ENCODE data around the gene LRCH3.
"Not testable (repeated sequence)": the region's sequence is repeated elsewhere in the genome, so short reads cannot be mapped to it uniquely, and the experiment has no call there.

The LRCH3 gene

DNA sequence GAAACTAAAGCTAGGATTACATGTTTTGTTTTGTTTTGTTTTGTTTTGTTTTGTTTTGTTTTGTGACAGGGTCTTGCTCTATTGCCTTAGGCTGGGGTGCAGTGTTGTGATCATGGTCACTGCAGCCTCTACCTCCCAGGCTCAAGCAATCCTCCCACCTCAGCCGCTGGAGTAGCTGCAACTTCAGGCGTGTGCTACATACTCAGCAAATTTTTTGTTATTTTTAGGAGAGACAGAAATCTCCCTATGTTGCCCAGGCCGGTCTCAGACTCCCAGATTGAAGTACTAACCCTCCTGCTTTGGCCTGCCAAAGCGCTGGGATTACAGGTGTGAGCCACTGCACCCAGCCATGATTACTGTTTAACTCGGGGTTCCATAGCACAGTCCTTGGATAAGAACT, 50.7 kb downstream of the LRCH3 start:
- DNase-seq = no peak

DNA sequence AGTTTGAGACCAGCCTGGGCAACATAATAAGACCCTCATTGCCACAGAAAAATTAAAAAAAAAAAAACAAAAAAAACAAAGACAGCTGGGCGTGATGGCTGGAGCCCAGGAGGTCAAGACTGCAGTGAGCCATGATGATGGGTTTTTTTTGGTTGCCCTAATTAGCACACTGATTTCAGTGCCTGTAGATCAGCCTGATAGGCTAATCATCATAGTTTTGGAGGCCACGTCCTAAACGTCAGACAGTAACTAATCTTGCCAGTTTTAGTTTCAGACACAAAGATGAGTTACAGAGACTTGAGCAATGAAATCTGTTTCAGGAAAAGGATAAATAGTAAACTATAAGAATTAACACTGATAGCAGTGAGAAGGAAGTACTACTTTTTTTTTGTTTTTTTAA, 55.4 kb downstream of the LRCH3 start:
- DNase-seq = no peak

DNA sequence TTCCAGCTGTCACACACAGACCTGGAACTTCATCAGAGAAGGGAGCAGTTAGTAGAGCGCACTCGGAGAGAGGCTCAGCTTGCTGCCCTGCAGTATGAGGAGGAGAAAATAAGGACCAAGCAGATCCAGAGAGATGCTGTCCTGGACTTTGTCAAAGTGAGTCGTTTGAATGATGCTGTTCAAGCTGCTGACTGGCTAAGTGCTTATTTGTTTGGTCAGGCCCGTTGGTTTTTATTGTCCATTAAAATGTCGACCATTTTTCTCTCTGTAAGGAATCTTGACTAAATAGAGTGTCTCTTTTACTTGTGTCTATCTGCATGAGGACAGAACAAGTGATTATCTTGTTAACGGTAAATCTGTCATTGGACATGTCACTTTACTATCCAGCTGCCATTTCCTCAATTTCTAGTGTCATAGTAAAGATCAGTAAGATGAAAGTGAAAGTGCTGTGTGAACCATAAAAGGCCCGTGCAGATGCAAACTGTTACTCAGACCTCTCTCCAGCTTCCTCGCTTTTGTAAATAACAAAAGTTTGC, 56.9 kb downstream of the LRCH3 start:
- DNase-seq = no peak

DNA sequence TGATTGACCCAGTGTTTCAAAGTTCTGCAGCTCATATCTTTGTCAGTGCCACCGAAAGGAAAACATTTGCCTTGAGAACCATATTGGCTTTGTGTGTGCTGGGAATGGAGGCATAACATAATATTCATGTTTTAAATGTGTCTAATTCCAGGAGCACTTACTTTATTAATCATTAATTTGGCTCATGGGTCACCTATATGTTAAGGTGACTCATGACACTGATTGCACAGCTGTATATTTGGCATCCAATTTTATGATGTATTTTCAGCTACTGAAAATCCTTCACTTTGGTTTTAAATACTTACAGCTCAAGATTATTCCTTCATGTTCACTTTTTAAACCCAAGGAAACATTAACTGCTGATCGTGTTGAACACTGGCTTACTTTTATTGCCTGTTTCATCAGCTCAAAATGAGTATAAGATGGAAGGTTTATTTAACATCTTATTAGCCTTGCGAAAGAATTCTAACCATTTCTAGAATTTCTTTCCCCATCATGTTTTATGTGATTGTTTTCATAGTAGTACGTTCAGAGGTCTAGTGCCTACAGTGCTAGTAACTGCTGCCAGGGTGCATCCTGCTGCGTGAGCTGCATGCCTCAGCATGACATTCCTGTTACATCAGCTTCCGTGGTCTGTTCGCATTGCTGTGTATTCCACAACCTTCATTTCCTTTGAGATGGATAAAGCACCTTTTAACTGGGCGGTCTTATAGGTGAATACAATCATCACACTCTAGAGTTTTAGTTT, 63.7 kb downstream of the LRCH3 start:
- no peak for DNase-seq

DNA sequence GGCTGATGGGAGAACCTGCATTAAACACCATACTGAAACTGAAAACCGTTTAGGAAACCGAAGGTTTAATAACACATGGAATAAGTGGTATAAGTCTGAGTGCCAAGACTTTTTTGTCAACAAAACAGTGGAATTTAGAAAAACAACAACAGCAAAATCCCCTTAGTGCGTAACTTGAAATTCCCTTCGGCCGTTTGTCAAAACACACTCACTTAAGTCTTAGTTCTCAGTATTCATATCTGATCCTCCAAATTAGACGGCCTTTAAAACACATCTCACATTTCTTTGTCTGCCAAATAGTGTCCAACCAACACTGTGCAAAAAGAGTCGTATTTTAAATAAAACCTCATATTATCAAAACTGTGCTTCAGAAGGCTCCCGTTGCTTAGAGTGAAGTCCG, 64.5 kb downstream of the LRCH3 start:
- DNase-seq = no peak

- DNase-seq = no peak
Measured at GRCh38 chr3:197856199-197856816, 65.3 kb downstream of the LRCH3 start.

GRCh38 chr3:197858133-197858532, 67.1 kb downstream of the LRCH3 start:
- no peak for DNase-seq

GRCh38 chr3:197858598-197858997, 67.5 kb downstream of the LRCH3 start:
- no peak for DNase-seq

DNA sequence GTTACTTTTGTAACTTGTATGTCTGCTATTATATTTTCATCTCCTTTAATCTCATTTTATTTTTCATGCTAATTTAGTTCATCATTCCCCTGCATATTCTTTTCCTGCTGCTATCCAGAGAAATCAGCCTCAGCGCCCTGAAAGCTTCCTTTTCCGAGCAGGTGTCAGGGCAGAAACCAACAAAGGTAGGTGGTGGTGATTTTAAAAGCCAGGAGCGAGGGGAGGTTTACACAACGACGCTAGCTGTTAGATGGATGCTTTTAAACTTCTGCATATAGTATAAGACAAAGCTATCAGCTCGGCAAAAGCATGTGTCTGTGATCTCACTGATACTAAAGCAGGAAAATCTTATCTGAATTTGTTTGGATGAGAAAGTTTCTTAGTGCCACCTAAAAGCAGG, 75.0 kb downstream of the LRCH3 start:
- DNase-seq = no peak

DNA sequence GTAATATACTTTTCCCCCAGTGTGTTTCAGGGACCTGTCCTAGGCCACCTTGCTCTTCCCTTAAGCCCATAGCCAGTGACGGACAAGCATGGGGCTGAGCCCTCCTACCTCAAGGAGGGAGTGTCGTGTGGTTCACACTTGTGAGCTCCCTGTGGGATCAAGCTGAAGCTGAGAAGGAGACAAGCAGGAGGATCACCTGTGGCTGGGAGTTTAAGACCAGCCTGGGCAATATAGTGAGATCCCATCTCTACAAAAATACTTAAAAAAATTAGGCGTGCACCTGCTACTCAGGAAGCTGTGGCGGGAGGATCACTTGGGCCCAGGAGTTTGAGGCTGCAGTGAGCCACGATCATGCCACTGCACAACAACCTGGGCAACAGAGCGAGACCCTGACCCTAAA, 82.3 kb downstream of the LRCH3 start:
- no peak for DNase-seq

DNA sequence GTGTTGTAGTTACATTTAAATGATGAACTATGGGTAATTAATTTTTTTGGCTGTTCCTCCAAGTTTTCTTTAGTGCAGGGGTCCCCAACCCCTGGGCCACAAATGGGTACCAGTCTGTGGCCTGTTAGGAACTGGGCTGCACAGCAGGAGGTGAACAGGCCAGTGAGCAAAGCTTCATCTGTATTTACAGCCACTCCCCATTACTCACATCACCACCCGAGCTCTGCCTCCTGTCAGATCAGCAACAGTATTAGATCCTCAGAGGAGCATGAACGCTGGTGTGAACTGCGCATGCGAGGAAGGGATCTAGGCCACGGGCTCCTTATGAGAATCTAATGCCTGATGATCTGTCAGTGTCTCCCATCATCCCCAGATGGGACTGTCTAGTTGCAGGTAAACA, 83.0 kb downstream of the LRCH3 start:
- DNase-seq = no peak

GRCh38 chr3:197874653-197875052, 83.6 kb downstream of the LRCH3 start:
- no peak for DNase-seq

DNA sequence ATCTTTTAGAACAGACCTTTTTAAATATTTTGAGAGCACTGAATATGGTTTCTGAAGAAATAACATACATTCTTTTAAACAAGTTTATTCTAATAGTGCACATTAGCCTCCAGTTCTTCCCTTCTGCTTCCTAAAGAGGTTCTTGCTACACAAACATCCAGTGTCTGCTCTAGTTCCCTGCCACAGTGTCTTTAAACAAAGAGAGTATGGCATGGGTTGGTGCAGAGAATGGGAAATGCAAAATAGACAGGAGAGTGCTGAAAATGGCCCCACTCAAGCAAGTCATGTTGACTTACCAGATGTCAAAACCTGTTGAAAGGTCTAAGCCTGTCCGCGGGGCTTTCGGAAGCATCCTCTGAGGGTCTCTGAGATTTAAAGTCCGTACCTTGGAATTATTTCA, 86.8 kb downstream of the LRCH3 start:
- DNase-seq = no peak

GRCh38 chr3:197878427-197878826, 87.4 kb downstream of the LRCH3 start:
- DNase-seq = no peak

DNA sequence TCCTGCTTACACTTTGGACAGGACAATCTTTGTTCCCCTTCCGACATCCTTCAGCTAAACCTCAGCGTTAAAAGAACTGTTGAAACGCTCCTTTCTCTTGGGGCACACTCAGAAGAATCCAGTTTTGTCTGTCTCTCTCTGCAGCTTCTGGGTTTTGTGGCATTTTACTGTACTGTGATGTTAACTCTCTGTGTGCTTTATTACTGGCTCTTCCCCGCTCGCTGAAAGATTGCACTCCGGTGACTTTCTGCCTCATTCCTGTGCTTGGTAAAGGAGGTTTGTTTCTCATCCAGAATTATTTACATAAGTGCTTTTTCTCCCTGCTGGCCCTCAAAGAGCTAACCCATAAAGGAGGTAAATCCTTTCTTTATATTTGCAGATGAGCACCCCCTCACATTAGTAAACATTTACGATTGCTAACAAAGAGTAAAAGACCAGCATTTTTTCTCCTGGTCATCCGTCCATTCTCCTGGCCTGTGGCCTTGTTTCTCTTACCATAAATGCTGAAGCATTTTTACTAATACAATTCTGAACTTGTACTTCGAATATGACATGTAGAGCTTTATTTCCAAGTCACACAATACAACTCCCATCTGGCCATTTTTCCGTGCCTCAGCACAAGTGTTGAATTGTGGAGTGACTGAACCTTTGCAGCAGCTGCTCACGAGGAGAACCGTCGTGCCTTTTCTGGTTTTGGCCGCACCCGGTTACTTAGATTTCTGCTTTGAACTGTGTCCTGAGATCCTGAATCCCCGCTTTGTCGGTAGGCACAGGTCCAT, 89.6 kb downstream of the LRCH3 start:
- DNase-seq = no peak

- no peak for DNase-seq
Measured at GRCh38 chr3:197881270-197881969, 90.4 kb downstream of the LRCH3 start.

GRCh38 chr3:197881970-197882338, 90.9 kb downstream of the LRCH3 start:
- no peak for DNase-seq

DNA sequence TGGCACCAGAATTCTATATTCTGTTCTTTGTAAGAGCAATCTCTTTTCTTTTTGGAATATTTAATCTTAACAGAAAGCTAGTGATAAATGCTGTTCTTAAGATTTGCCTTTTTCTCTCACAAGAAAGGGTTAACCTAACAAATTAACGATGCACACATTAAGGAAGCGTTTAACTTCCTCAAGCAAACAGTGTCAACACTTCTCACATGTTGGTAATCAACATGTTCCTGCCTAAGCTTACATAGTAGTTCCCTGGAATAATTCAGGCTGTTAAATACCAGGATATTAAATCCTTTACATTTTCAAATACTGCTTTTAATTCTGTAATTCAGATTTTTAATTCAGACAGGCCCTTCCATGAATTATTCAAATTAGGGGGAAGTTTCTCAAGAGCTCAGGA, 91.5 kb downstream of the LRCH3 start:
- no peak for DNase-seq

DNA sequence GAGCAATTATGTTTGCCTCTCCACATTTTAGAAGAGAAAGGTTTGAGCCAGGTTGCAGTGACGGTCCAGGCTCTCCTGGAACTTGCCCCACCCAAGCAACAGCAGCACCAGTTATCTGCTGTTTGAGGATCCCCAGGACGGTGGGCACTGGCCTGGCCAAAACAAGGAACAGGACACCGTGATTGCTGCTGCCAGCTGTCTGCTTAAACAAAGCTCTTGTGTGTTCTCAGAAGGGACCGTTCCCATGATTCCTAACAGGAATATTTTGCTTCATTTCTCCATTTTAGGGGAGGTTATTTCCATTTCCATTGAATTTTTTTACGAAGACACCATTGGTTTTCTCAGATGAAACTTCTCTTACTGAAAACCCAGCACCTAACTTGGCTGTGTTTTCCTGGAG, 92.5 kb downstream of the LRCH3 start:
- no peak for DNase-seq

DNA sequence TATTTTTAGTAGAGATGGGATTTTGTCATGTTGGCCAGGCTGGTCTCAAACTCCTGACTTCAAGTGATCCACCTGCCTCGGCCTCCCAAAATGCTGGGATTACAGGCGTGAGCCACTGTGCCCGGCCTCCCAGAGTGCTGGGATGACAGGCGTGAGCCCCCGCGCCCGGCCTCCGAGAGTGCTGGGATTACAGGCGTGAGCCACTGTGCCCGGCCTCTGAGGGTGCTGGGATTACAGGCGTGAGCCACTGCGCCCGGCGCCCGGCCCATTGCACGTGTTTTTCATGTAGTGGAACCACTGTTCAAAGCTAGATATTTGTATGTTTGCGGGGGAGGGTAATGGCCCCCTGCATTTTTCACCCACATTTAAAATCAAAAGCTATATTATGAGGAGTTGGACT, 93.3 kb downstream of the LRCH3 start:
- DNase-seq = not testable (repeated sequence)

DNA sequence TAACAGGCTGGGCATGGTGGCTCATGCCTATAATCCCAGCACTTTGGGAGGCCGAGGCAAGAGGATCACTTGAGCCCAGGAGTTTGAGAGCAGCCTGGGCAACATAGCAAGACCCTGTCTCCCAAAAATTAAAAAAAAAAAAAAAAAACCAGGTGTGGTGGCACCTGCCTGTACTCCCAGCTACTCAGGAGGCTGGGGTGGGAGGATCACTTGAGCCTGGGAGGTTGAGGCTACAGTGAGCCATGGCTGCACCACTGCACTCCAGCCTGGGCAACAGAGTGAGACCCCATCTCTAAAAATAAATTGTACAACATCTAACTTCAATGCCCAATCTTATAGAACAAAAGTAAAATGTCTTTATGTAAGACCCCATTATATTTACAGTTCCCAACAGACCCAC, 95.0 kb downstream of the LRCH3 start:
- not testable (repeated sequence) for DNase-seq

DNA sequence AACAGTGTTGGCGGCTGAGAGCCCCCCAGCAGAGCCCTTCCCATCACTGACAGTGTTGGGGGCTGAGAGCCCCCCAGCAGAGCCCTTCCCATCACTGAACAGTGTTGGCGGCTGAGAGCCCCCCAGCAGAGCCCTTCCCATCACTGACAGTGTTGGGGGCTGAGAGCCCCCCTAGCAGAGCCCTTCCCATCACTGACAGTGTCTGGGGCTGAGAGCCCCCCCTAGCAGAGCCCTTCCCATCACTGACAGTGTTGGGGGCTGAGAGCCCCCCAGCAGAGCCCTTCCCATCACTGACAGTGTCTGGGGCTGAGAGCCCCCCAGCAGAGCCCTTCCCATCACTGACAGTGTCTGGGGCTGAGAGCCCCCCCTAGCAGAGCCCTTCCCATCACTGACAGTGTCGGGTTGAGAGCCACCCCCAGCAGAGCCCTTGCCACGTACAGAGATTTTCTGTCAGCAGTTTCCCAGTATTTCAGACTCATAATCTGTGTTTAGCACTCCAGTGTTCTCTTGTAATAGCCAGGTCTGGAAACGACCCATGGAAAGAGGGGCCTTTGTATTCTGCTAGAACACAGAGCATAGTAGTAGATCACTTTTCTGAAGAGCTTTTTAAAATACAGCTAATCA, 96.5 kb downstream of the LRCH3 start:
- DNase-seq = not testable (repeated sequence)

GRCh38 chr3:197888511-197888910, 97.5 kb downstream of the LRCH3 start:
- DNase-seq = no peak
